H1 (cell line): ENCODE measurements around the gene MED23. TPM values are rescaled to one million over a fixed set of nuclear protein-coding genes. Genes with fewer than 3 reads are reported as not detected.

ENCODE experiments used
- CTCF ChIA-PET: fragments of 300-600 bp; sonication (Branson Sonifier 250); formaldehyde crosslinking; loops from one replicate; lab custom pipeline; 2021; ENCODE audit not compliant: partially characterized antibody; lab: Charles Lee
- POLR2A ChIA-PET: fragments of 300-600 bp; sonication (Branson Sonifier 250); formaldehyde crosslinking; loops from one replicate; lab custom pipeline; 2021; ENCODE audit warnings: inconsistent platforms; ENCODE audit not compliant: partially characterized antibody; lab: Charles Lee
- DNase-seq, 2 experiments: peaks; one replicate each; pipeline versions ENCODE4 v3.0.0 to v3.0.0-alpha.2; 2010 to 2022; ENCODE audit warnings: low spot score in 2 of 2, low read depth in 1 of 2, mixed read lengths in 1 of 2
- FAIRE-seq: peaks from 2 replicates; lab custom pipeline; 2011; peaks lifted over from hg19 to GRCh38; lab: Jason Lieb, UNC
- H2AFZ ChIP-seq: 2 replicates; pipeline ENCODE4 v1.8.1; 2012; ENCODE audit warnings: low read length, inconsistent platforms
- H2AK5ac ChIP-seq: 2 replicates; pipeline ENCODE4 v1.6.1; 2013; ENCODE audit warnings: low read depth, low read length
- H2BK120ac ChIP-seq: replicated peaks from 2 replicates; pipeline ENCODE3; 2013; ENCODE audit warnings: low read depth, low read length, inconsistent platforms
- H2BK12ac ChIP-seq: 2 replicates; pipeline ENCODE4 v1.6.1; 2013; ENCODE audit warnings: low read depth, low read length
- H2BK15ac ChIP-seq: 2 replicates; pipeline ENCODE4 v1.6.1; 2013; ENCODE audit warnings: low read length
- H2BK20ac ChIP-seq: 2 replicates; pipeline ENCODE4 v1.6.1; 2013; ENCODE audit warnings: low read length
- H2BK5ac ChIP-seq: 2 replicates; pipeline ENCODE4 v1.6.1; 2013; ENCODE audit warnings: low read depth, low read length
- H3K14ac ChIP-seq: 2 replicates; pipeline ENCODE4 v1.6.1; 2013; ENCODE audit warnings: inconsistent platforms; ENCODE audit not compliant: insufficient read length
- H3K18ac ChIP-seq: 2 replicates; pipeline ENCODE4 v1.6.1; 2013; ENCODE audit warnings: low read length; ENCODE audit errors: extremely low read depth
- H3K23ac ChIP-seq: 2 replicates; pipeline ENCODE4 v1.6.1; 2013; ENCODE audit warnings: inconsistent platforms; ENCODE audit not compliant: insufficient read length
- H3K23me2 ChIP-seq: 2 replicates; pipeline ENCODE4 v1.6.1; 2013; ENCODE audit warnings: low read depth, low read length
- H3K27ac ChIP-seq: 2 replicates; pipeline ENCODE4 v1.6.1; 2011; ENCODE audit warnings: low read depth, low read length, inconsistent platforms
- H3K27me3 ChIP-seq, 4 experiments: replicated peaks in 1 of 4; 1 replicate in 1 of 4; 2 replicates in 3 of 4; pipeline versions ENCODE4 v1.6.1 to v1.8.1; 2011 to 2013; ENCODE audit warnings: low read length in 3 of 4, mild to moderate bottlenecking in 3 of 4, inconsistent platforms in 2 of 4, mixed read lengths in 2 of 4, moderate library complexity in 1 of 4; ENCODE audit not compliant: control insufficient read depth in 3 of 4, insufficient read depth in 3 of 4; ENCODE audit errors: extremely low read depth in 1 of 4
- H3K36me3 ChIP-seq, 4 experiments: 2 replicates each; pipeline versions ENCODE4 v1.6.1 to v1.8.1; 2011 to 2013; ENCODE audit warnings: mild to moderate bottlenecking in 4 of 4, low read length in 3 of 4, moderate library complexity in 2 of 4, control low read depth in 1 of 4, inconsistent platforms in 1 of 4; ENCODE audit not compliant: insufficient read depth in 4 of 4, control insufficient read depth in 2 of 4
- H3K4ac ChIP-seq: replicated peaks from 2 replicates; pipeline ENCODE3; 2013; ENCODE audit warnings: low read length, low read depth, mixed read lengths, inconsistent platforms; ENCODE audit not compliant: insufficient read length
- H3K4me1 ChIP-seq, 4 experiments: replicated peaks in 1 of 4; 1 replicate in 1 of 4; 2 replicates in 3 of 4; pipeline versions ENCODE4 v1.6.1 to v1.8.1; 2011 to 2013; ENCODE audit warnings: low read length in 3 of 4, inconsistent platforms in 2 of 4, mixed read lengths in 1 of 4; ENCODE audit not compliant: insufficient read depth in 4 of 4, control insufficient read depth in 3 of 4
- H3K4me2 ChIP-seq, 2 experiments: 2 replicates each; pipeline versions ENCODE4 v1.6.1 to v1.8.1; 2011 to 2013; ENCODE audit warnings: low read depth in 2 of 2, low read length in 2 of 2, control low read depth in 1 of 2, inconsistent platforms in 1 of 2, mild to moderate bottlenecking in 1 of 2; ENCODE audit not compliant: insufficient read depth in 1 of 2
- H3K4me3 ChIP-seq, 4 experiments: fragments of 200-600, 300-600 bp in 1 of 4; sonication (generic), shearing (Covaris generic), sonication (Bioruptor Twin) in 1 of 4; 2 replicates each; pipeline versions ENCODE4 v1.5.1 to v1.8.1; 2011 to 2016; ENCODE audit warnings: low read length in 4 of 4, low read depth in 3 of 4, control low read depth in 2 of 4, inconsistent platforms in 2 of 4, mild to moderate bottlenecking in 2 of 4, mixed read lengths in 1 of 4, moderate library complexity in 1 of 4; ENCODE audit not compliant: insufficient read depth in 2 of 4; ENCODE audit errors: extremely low read depth in 1 of 4
- H3K56ac ChIP-seq: replicated peaks from 2 replicates; pipeline ENCODE3; 2013; ENCODE audit warnings: low read depth, mild to moderate bottlenecking, mixed read lengths, low read length, inconsistent platforms; ENCODE audit not compliant: insufficient read length
- H3K79me1 ChIP-seq: 2 replicates; pipeline ENCODE4 v1.6.1; 2013; ENCODE audit warnings: low read depth, low read length, control low read depth
- H3K79me2 ChIP-seq, 2 experiments: 2 replicates each; pipeline versions ENCODE4 v1.6.1 to v1.8.1; 2012 to 2013; ENCODE audit warnings: low read length in 2 of 2, mild to moderate bottlenecking in 2 of 2, inconsistent platforms in 1 of 2; ENCODE audit not compliant: insufficient read depth in 2 of 2, control insufficient read depth in 1 of 2
- H3K9ac ChIP-seq, 4 experiments: replicated peaks in 1 of 4; 1 replicate in 1 of 4; 2 replicates in 3 of 4; pipeline versions ENCODE4 v1.6.1 to v1.8.1; 2011 to 2013; ENCODE audit warnings: low read depth in 3 of 4, low read length in 3 of 4, control low read depth in 2 of 4, mild to moderate bottlenecking in 2 of 4, moderate library complexity in 2 of 4, inconsistent platforms in 1 of 4; ENCODE audit errors: extremely low read depth in 1 of 4
- H3K9me3 ChIP-seq, 2 experiments: 2 replicates each; pipeline versions ENCODE4 v1.6.1 to v1.8.1; 2012 to 2013; ENCODE audit warnings: mild to moderate bottlenecking in 2 of 2, moderate library complexity in 2 of 2, control low read depth in 1 of 2, inconsistent platforms in 1 of 2, low read depth in 1 of 2, low read length in 1 of 2, mixed read lengths in 1 of 2; ENCODE audit not compliant: insufficient read depth in 2 of 2
- H4K20me1 ChIP-seq, 2 experiments: replicated peaks in 1 of 2; 2 replicates each; pipeline versions ENCODE3 to v1.8.1; 2011 to 2013; ENCODE audit warnings: inconsistent platforms in 2 of 2, low read length in 2 of 2, mild to moderate bottlenecking in 1 of 2; ENCODE audit not compliant: insufficient read depth in 2 of 2, control insufficient read depth in 1 of 2
- H4K5ac ChIP-seq: 2 replicates; pipeline ENCODE4 v1.6.1; 2013; ENCODE audit warnings: low read length, low read depth, mixed read lengths, inconsistent platforms; ENCODE audit not compliant: insufficient read length
- H4K8ac ChIP-seq: 2 replicates; pipeline ENCODE4 v1.8.0; 2013; ENCODE audit warnings: mild to moderate bottlenecking, moderate library complexity, low read length, inconsistent platforms; ENCODE audit not compliant: insufficient read depth; ENCODE audit errors: extremely low read depth
- H4K91ac ChIP-seq: replicated peaks from 2 replicates; pipeline ENCODE3; 2013; ENCODE audit warnings: low read length, mixed read lengths, inconsistent platforms; ENCODE audit not compliant: insufficient read length
- BACH1 ChIP-seq: IDR thresholded peaks from 2 replicates; pipeline ENCODE4 v1.6.1; 2012; ENCODE audit warnings: low read length, improper control_type of control experiment
- BCL11A ChIP-seq, 2 experiments: IDR thresholded peaks; one replicate each; pipeline ENCODE4 v1.6.1; 2011; ENCODE audit warnings: low read depth in 2 of 2, low read length in 2 of 2, mild to moderate bottlenecking in 2 of 2
- CBX8 ChIP-seq: fragments of 300-800, 300-1000 bp; sonication (generic); IDR thresholded peaks from 2 replicates; pipeline ENCODE4 v1.7.1; 2016; ENCODE audit warnings: low read depth, low read length, borderline replicate concordance
- CEBPB ChIP-seq: IDR thresholded peaks from 2 replicates; pipeline ENCODE4 v1.6.1; 2012; ENCODE audit warnings: low read depth, low read length
- CTBP2 ChIP-seq: IDR thresholded peaks from 2 replicates; pipeline ENCODE4 v1.7.0; 2011; ENCODE audit warnings: borderline replicate concordance, mild to moderate bottlenecking, moderate library complexity, mixed read lengths, low read length; ENCODE audit not compliant: insufficient read depth, insufficient read length
- HDAC6 ChIP-seq: IDR thresholded peaks from one replicate; pipeline ENCODE4 v1.7.1; 2012; ENCODE audit warnings: low read depth, mild to moderate bottlenecking, inconsistent platforms, low read length, moderate library complexity
- MAFK ChIP-seq: IDR thresholded peaks from 2 replicates; pipeline ENCODE4 v1.6.1; 2012; ENCODE audit warnings: low read depth, mild to moderate bottlenecking, improper control_type of control experiment, low read length
- RBBP5 ChIP-seq: IDR thresholded peaks from 2 replicates; pipeline ENCODE4 v1.7.1; 2012; ENCODE audit warnings: low read depth, mild to moderate bottlenecking, inconsistent platforms, low read length, moderate library complexity, borderline replicate concordance
- RFX5 ChIP-seq: IDR thresholded peaks from 2 replicates; pipeline ENCODE4 v1.6.1; 2011; ENCODE audit warnings: low read depth, low read length, improper control_type of control experiment, borderline replicate concordance
- RNF2 ChIP-seq: fragments of 200-900, 300-1000 bp; sonication (generic); IDR thresholded peaks from 2 replicates; pipeline ENCODE4 v1.7.1; 2016; ENCODE audit warnings: borderline replicate concordance, low read depth, mild to moderate bottlenecking, antibody characterized with exemption, low read length; ENCODE audit not compliant: poor library complexity, severe bottlenecking; ENCODE audit errors: missing control alignments
- TCF12 ChIP-seq: IDR thresholded peaks from 2 replicates; pipeline ENCODE4 v1.6.1; 2011; ENCODE audit warnings: low read depth, mild to moderate bottlenecking, low read length
- WGBS, 2 experiments: shearing (Covaris generic) in 1 of 2; methylation state at CpG; one replicate each; pipeline versions ENCODE4 v1.1.6 to v1.1.7; 2013 to 2015; ENCODE audit warnings: low lambda C conversion rate in 2 of 2, mixed read lengths in 2 of 2, inconsistent platforms in 1 of 2, low coverage in 1 of 2, missing lambda C conversion rate in 1 of 2; ENCODE audit not compliant: insufficient replicate concordance in 2 of 2, insufficient coverage in 1 of 2, insufficient read length in 1 of 2; ENCODE audit errors: extremely low coverage in 1 of 2, missing lambda C conversion rate in 1 of 2; 5-methylcytosine and 5-hydroxymethylcytosine counted together
- polyA plus RNA-seq, 7 experiments: library from polyadenylated mRNA; depleted of rRNA in 3 of 7; stranded (reverse) in 5 of 7; unstranded in 2 of 7; fragments of >200 nt in 5 of 7; fragments of 200-250 nt in 2 of 7; gene quantifications; 1 replicate in 5 of 7; 2 replicates in 1 of 7; 4 replicates in 1 of 7; pipeline versions ENCODE4 v1.2.1 to v1.2.3, GENCODE V29; 2011 to 2013; ENCODE audit warnings: missing spikeins in 2 of 7, mixed read lengths in 2 of 7
- total RNA-seq: library from RNA; stranded (reverse); fragmentation: NEBNext Ultra II Directional; extraction: Animal tissue kit (Norgen Biotek cat#: 25700); gene quantifications from 2 replicates; pipeline ENCODE4 v1.2.1, GENCODE V29; 2021

The MED23 gene
- total and polyA plus RNA-seq, 2 of the 8 experiments (the other 6 are each of a cell fraction or from before 2014, with no cell fraction given), result 10.5 to 13.0 TPM

- no peak overlapping the region for H2AFZ ChIP-seq
- no peaks in the 10 kb centered on the region for H3K9me3 ChIP-seq
- no peak overlapping the region for H3K56ac ChIP-seq
- H4K91ac ChIP-seq, result no peak overlapping the region
- no peak for DNase-seq
- H2BK20ac ChIP-seq, result no peak overlapping the region
- H3K27me3 ChIP-seq, result no peaks in the 10 kb centered on the region
- H3K4me2 ChIP-seq, result no peak overlapping the region
- no peak overlapping the region for H3K4me3 ChIP-seq
- H2BK15ac ChIP-seq, result no peak overlapping the region
- POLR2A ChIA-PET, result no interaction called here
- H3K4ac ChIP-seq, result no peak overlapping the region
- no peaks in the 10 kb centered on the region for H3K79me1 ChIP-seq
- H3K79me2 ChIP-seq, result peaks cover 0 to 3% of the 10 kb centered on the region in 2 experiments; a peak in 2 of 4 replicates
- H3K23me2 ChIP-seq, result no peaks in the 10 kb centered on the region
- H3K4me1 ChIP-seq, result no peaks in the 10 kb centered on the region
- no peak for TF ChIP-seq BACH1
- no peak for TF ChIP-seq RFX5
- no peak for TF ChIP-seq CEBPB
- no peak for TF ChIP-seq RNF2
- TF ChIP-seq HDAC6, result no peak
- no peak for TF ChIP-seq MAFK
- no peak for TF ChIP-seq CTBP2
- TF ChIP-seq CBX8, result no peak
- TF ChIP-seq RBBP5, result no peak
- no peak for TF ChIP-seq TCF12
- no peak for TF ChIP-seq BCL11A (IDR thresholded peaks at IDR 0.05; ENCODE audit: low read depth in 2 of 2, low read length in 2 of 2)
- no peak overlapping the region for H3K14ac ChIP-seq
- CTCF ChIA-PET, result interaction anchor here (0.5 kb wide), 1 partner anchor 761 kb away, joined by 4 read pairs; no protein-coding TSS in a partner anchor
- H3K9ac ChIP-seq, result no peak overlapping the region
- H4K8ac ChIP-seq, result no peak overlapping the region
- WGBS, 2 experiments, result 93% methylated on average over 3 of the region's 3 CpGs; no CpG with 5 or more reads in 1 of the 2 experiments
- FAIRE-seq, result no peak
- no peak overlapping the region for H2BK5ac ChIP-seq
- no peak overlapping the region for H2BK12ac ChIP-seq
- no peak overlapping the region for H3K18ac ChIP-seq
- no peak overlapping the region for H3K27ac ChIP-seq
- H3K23ac ChIP-seq, result no peak overlapping the region
- H2AK5ac ChIP-seq, result no peak overlapping the region
- H2BK120ac ChIP-seq, result no peak overlapping the region
- H3K36me3 ChIP-seq, result no peaks in the 10 kb centered on the region
- no peak overlapping the region for H4K5ac ChIP-seq
- H4K20me1 ChIP-seq, result no peaks in the 10 kb centered on the region
Measured at GRCh38 chr6:131631625-131632289, 3.7 kb upstream of the MED23 start.
